Subcutaneous abdominal adipose tissue (tissue), 5 donors: ENCODE measurements around the gene NGFR.

ENCODE experiments used
- H3K27ac ChIP-seq: one replicate; pipeline ENCODE4 v1.7.0; 2013; ENCODE audit warnings: low read depth, mild to moderate bottlenecking, inconsistent platforms, low read length, moderate library complexity
- H3K27me3 ChIP-seq, 5 donors: one replicate each; pipeline ENCODE4 v1.7.0; 2013; ENCODE audit warnings: low read length in 5 of 5, inconsistent platforms in 1 of 5; ENCODE audit not compliant: control insufficient read depth in 5 of 5, insufficient read depth in 4 of 5
- H3K36me3 ChIP-seq, 5 donors: one replicate each; pipeline ENCODE4 v1.7.0; 2013; ENCODE audit warnings: low read length in 5 of 5; ENCODE audit not compliant: control insufficient read depth in 5 of 5, insufficient read depth in 5 of 5
- H3K4me1 ChIP-seq, 5 donors: one replicate each; pipeline ENCODE4 v1.7.0; 2013; ENCODE audit warnings: low read length in 5 of 5, mild to moderate bottlenecking in 3 of 5, moderate library complexity in 1 of 5; ENCODE audit not compliant: control insufficient read depth in 5 of 5, insufficient read depth in 5 of 5
- H3K4me3 ChIP-seq, 5 donors: one replicate each; pipeline ENCODE4 v1.7.0; 2013; ENCODE audit warnings: low read length in 5 of 5, low read depth in 1 of 5
- H3K9ac ChIP-seq, 5 donors: one replicate each; pipeline ENCODE4 v1.7.0; 2013; ENCODE audit warnings: low read length in 5 of 5, mild to moderate bottlenecking in 4 of 5, moderate library complexity in 3 of 5
- H3K9me3 ChIP-seq, 5 donors: one replicate each; pipeline ENCODE4 v1.7.0; 2013; ENCODE audit warnings: low read length in 5 of 5; ENCODE audit not compliant: control insufficient read depth in 5 of 5
- donor health status: healthy.
- donor health status: healthy.
- donor health status: healthy.
- donor health status: healthy.
- donor health status: healthy.

NGFR gene

GRCh38 chr17:49494986-49495841, at the start of gene NGFR:
Gene NGFR (plus strand): TSS chr17:49495293. CDS start chr17:49495418, 125 bp downstream.
- no peaks in the 10 kb centered on the region for H3K36me3 ChIP-seq
- peak within 1 kb of the TSS in 4 of 5 donors; percentile 36 to 58 (median 54) for H3K4me3 ChIP-seq
- no peak within 1 kb of the TSS for H3K27ac ChIP-seq
- no peaks in the 10 kb centered on the region for H3K9me3 ChIP-seq
- H3K4me1 ChIP-seq, result peaks cover 0 to 33% (median 32%) of the 10 kb centered on the region in 5 donors
- peak within 1 kb of the TSS in 2 of 5 donors; percentile 42 to 43 for H3K9ac ChIP-seq
- peaks cover 24 to 63% (median 53%) of the 10 kb centered on the region in 5 donors for H3K27me3 ChIP-seq

- peaks cover 8 to 23% (median 12%) of the 10 kb centered on the region in 5 donors for H3K27me3 ChIP-seq
- H3K36me3 ChIP-seq, result no peaks in the 10 kb centered on the region
- no peak overlapping the region for H3K9ac ChIP-seq
Observed at GRCh38 chr17:49445591-49445990, 49.5 kb upstream of the NGFR start.

DNA sequence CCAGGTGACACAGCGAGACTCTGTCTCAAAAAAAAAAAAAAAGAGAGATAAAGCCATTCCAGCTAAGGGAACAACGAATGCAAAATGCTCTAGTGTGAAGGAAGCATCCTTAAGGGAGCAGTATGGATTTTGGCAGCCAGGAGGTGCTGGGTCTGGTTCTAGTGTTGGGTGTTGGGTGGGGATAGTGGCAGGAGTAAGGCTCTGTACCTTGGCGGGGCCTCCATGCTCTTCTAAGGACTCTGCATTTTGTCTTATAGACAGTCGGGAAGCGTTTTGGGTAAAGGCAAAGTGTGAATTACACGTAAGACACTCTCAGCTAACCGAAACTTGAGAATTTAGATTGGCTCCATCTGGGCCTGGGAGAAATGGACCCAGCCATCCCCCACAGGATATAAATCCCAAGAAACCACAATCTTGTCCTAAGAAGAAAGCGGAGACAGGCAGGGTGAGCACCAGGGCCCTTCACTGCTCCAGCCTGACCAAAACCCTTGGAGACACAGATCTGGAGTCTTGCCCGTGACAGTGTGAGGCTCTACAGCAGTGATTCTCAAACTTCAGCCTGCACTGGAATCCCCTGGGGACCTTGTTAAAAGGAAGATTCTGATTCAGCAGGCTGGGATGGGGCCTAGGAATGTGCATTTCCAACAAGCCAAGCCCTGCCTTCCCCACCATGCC, 47.3 kb upstream of the NGFR start:
- no peaks in the 10 kb centered on the region for H3K36me3 ChIP-seq
- no peak overlapping the region for H3K9ac ChIP-seq
- H3K27ac ChIP-seq, result no peak overlapping the region
- no peak overlapping the region for H3K4me3 ChIP-seq
- H3K9me3 ChIP-seq, result no peaks in the 10 kb centered on the region
- peaks cover 0 to 9% (median 0%) of the 10 kb centered on the region in 5 donors for H3K4me1 ChIP-seq
- H3K27me3 ChIP-seq, result peaks cover 6 to 14% (median 9%) of the 10 kb centered on the region in 5 donors

More at GRCh38 chr17:49445591-49445990, 49.5 kb upstream of the NGFR start:
- Histone ChIP-seq H3K27ac (no peak overlapping the region), H3K4me3 (no peak overlapping the region), H3K9me3 (no peaks in the 10 kb centered on the region), H3K4me1 (peaks cover 0 to 6% (median 0%) of the 10 kb centered on the region in 5 donors)

DNA sequence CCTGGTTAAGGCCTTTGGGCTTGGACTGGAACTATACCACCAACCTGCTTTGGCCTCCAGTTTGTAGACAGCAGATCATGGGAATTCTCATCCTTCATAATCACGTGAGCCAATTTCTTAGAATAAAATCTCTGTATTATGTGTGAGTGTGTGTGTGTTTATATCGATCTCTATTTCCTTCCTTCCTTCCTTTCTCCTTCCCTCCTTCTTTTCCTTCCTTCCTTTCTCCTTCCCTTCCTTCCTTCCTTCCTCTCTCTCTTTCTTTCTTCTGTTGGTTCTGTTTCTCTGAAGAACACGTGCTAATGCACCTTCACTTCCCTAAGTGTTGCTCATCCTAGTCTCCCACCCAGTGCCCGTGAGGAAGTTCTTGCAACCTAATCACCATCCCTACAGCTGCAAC, 44.9 kb upstream of the NGFR start:
- Histone ChIP-seq H3K4me1 (peaks cover 0 to 9% (median 0%) of the 10 kb centered on the region in 5 donors), H3K27me3 (peaks cover 0 to 6% (median 2%) of the 10 kb centered on the region in 5 donors), H3K9ac (no peak overlapping the region), H3K9me3 (no peaks in the 10 kb centered on the region), H3K4me3 (no peak overlapping the region), H3K36me3 (no peaks in the 10 kb centered on the region), H3K27ac (no peak overlapping the region)

DNA sequence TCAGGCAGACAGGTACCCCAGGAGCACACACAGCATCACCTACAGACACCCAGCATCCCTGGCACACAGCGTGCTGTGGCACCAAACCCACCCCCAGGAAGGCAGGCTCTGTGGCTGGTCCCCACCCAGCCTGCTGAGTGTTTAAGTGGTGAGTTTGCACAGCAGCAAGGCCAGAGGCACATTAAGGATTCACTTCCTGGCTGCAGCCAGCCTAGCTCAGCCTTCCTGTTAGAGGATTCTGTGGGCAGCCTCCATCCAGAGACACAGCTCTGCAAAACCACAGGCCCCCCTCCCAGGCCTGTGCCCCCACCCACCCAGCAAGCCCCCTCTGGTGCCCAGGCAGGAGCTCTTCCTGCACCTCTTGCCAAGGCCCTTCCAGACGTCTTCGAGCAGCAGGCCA, 44.4 kb upstream of the NGFR start:
- Histone ChIP-seq H3K9ac (no peak overlapping the region), H3K9me3 (no peaks in the 10 kb centered on the region), H3K27ac (no peak overlapping the region), H3K4me1 (peaks cover 0 to 9% (median 0%) of the 10 kb centered on the region in 5 donors), H3K27me3 (peaks cover 0 to 7% (median 0%) of the 10 kb centered on the region in 5 donors), H3K4me3 (no peak overlapping the region), H3K36me3 (no peaks in the 10 kb centered on the region)

DNA sequence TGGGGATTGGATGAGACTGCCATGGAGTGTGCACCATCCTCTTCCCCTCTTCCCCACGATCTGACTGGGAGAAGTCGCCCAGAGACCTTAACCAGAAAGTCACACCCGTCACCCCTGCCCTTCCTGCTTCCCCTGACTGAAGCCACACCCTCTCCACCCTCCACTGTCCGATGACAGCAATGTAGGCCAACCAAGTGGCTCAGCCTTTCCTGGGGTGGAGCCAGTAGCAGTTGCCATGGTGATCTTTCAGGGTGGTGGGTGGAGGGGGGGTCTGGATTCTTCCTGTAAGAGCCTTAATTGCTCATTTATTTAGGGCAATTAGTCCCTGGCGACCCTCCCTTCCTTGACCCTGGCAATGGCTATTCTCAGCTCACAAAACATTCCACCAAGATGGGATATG, 42.9 kb upstream of the NGFR start:
- no peak overlapping the region for H3K9ac ChIP-seq
- no peak overlapping the region for H3K4me3 ChIP-seq
- no peaks in the 10 kb centered on the region for H3K36me3 ChIP-seq
- H3K27ac ChIP-seq, result no peak overlapping the region
- H3K4me1 ChIP-seq, result peaks cover 0 to 9% (median 0%) of the 10 kb centered on the region in 5 donors
- peaks cover 0 to 15% (median 8%) of the 10 kb centered on the region in 5 donors for H3K27me3 ChIP-seq
- H3K9me3 ChIP-seq, result peaks cover 0 to 1% (median 0%) of the 10 kb centered on the region in 5 donors

- H3K4me3 ChIP-seq, result no peak overlapping the region
- H3K27ac ChIP-seq, result no peak overlapping the region
- peaks cover 0 to 2% (median 0%) of the 10 kb centered on the region in 5 donors for H3K9me3 ChIP-seq
- H3K4me1 ChIP-seq, result peaks cover 0 to 9% (median 0%) of the 10 kb centered on the region in 5 donors
- no peaks in the 10 kb centered on the region for H3K36me3 ChIP-seq
- no peak overlapping the region for H3K9ac ChIP-seq
- peaks cover 2 to 19% (median 11%) of the 10 kb centered on the region in 5 donors for H3K27me3 ChIP-seq
Observed at GRCh38 chr17:49452661-49453060, 42.4 kb upstream of the NGFR start.

DNA sequence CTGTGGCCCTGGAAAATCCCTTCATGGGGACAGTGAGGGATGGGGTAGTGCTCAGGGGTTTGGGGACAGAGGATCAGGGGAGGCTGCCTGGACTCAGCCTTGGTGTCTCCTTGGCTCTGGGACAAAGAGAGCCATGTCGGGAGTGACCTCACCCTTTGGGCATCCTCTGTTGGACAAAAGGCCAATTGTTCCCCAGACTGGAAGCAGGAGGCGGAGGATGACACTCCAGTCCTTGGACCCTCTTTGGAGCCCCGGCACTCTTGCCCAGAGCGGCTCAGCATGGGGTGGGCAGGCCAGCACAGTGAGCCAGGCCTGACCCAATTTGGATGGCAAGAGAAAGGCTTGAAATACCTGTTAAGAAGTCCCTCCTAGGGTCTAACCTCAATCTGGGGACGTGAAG, 41.0 kb upstream of the NGFR start:
- no peak overlapping the region for H3K9ac ChIP-seq
- peaks cover 0 to 2% (median 0%) of the 10 kb centered on the region in 5 donors for H3K9me3 ChIP-seq
- H3K27ac ChIP-seq, result no peak overlapping the region
- no peaks in the 10 kb centered on the region for H3K36me3 ChIP-seq
- H3K27me3 ChIP-seq, result peaks cover 8 to 28% (median 18%) of the 10 kb centered on the region in 5 donors
- H3K4me3 ChIP-seq, result no peak overlapping the region
- peaks cover 0 to 5% (median 0%) of the 10 kb centered on the region in 5 donors for H3K4me1 ChIP-seq

DNA sequence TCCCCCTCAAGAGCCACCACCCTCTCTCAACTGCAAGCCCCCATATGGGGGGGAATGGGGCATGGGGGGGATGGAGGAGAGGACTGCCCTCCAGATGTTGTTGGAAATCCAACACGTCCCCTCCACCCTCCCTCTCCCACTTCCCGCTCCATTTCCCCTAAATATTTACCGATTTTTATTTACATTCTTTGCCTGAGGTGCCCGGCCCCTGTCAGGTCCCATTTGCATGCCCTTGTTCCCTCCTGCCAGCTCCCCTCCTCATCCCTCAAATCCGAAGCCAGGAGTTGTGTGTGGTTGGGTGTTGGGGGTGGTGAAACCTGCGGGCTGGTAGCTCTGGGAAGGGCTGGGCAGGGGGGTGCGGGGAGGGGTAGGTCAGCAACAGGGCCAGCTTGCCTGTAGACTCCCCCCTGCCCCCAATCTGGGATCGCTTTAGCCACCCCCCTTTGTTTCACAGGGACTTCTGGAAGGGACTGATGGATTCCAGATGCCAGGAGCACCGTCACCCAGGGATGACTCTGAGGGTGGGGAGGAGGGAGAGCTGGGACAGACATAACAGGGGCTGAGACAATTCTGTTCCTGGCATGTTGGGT, 39.7 kb upstream of the NGFR start:
- peaks cover 8 to 39% (median 27%) of the 10 kb centered on the region in 5 donors for H3K27me3 ChIP-seq
- no peak overlapping the region for H3K9ac ChIP-seq
- H3K4me3 ChIP-seq, result no peak overlapping the region
- H3K9me3 ChIP-seq, result peaks cover 0 to 2% (median 0%) of the 10 kb centered on the region in 5 donors
- H3K27ac ChIP-seq, result no peak overlapping the region
- peaks cover 0 to 5% (median 0%) of the 10 kb centered on the region in 5 donors for H3K4me1 ChIP-seq
- H3K36me3 ChIP-seq, result no peaks in the 10 kb centered on the region
